Measurements from ENCODE around the gene PKDREJ.
A peak's percentile ranks its signal among the peaks of the same experiment; 100 is the strongest.
"Not testable (repeated sequence)": the region's sequence is repeated elsewhere in the genome, so short reads cannot be mapped to it uniquely, and the experiment has no call there.

Gene PKDREJ

GRCh38 chr22:46264520-46264919 lies 1.4 kb upstream of the PKDREJ start:
- DNase-seq (ENCODE audit: low spot score), result not testable (repeated sequence)

- DNase-seq (ENCODE audit: low spot score), result no peak
Observed at GRCh38 chr22:46262449-46263215, 511 bp downstream of the PKDREJ start.

GRCh38 chr22:46260038-46260437 lies 3.1 kb downstream of the PKDREJ start:
- no peak for DNase-seq (ENCODE audit: low spot score)

GRCh38 chr22:46259374-46259773 lies 3.8 kb downstream of the PKDREJ start:
- DNase-seq (ENCODE audit: low spot score), result no peak

- DNase-seq (ENCODE audit: low spot score), result no peak
Observed at GRCh38 chr22:46256358-46256958, 6.7 kb downstream of the PKDREJ start.

- no peak for DNase-seq (ENCODE audit: low spot score)
Observed at GRCh38 chr22:46251816-46252380, 11.2 kb downstream of the PKDREJ start.

GRCh38 chr22:46251266-46251665 lies 11.9 kb downstream of the PKDREJ start:
- no peak for DNase-seq (ENCODE audit: low spot score)

- DNase-seq (ENCODE audit: low spot score), result no peak
Observed at GRCh38 chr22:46250783-46251125, 12.4 kb downstream of the PKDREJ start.

GRCh38 chr22:46250035-46250782 lies 12.9 kb downstream of the PKDREJ start, which contains the start of gene CDPF1:
Gene CDPF1 (minus strand): TSS chr22:46250293. CDS start chr22:46248284, 2,009 bp downstream.
- peak; percentile 90 for DNase-seq (ENCODE audit: low spot score)

- DNase-seq (ENCODE audit: low spot score), result no peak
Observed at GRCh38 chr22:46247443-46247975, 15.6 kb downstream of the PKDREJ start.

- DNase-seq (ENCODE audit: low spot score), result no peak
Observed at GRCh38 chr22:46246178-46246577, 17.0 kb downstream of the PKDREJ start.

GRCh38 chr22:46245511-46245910 lies 17.6 kb downstream of the PKDREJ start:
- no peak for DNase-seq (ENCODE audit: low spot score)

- no peak for DNase-seq (ENCODE audit: low spot score)
Observed at GRCh38 chr22:46244771-46245170, 18.4 kb downstream of the PKDREJ start.

- no peak for DNase-seq (ENCODE audit: low spot score)
Observed at GRCh38 chr22:46242076-46242475, 21.1 kb downstream of the PKDREJ start.

- no peak for DNase-seq (ENCODE audit: low spot score)
Observed at GRCh38 chr22:46241396-46242007, 21.6 kb downstream of the PKDREJ start.

GRCh38 chr22:46240907-46241306 lies 22.2 kb downstream of the PKDREJ start:
- DNase-seq (ENCODE audit: low spot score), result no peak

GRCh38 chr22:46240506-46240905 lies 22.6 kb downstream of the PKDREJ start:
- no peak for DNase-seq (ENCODE audit: low spot score)

- DNase-seq (ENCODE audit: low spot score), result no peak
Observed at GRCh38 chr22:46240073-46240472, 23.1 kb downstream of the PKDREJ start.

GRCh38 chr22:46239261-46240048 lies 23.7 kb downstream of the PKDREJ start:
- DNase-seq (ENCODE audit: low spot score), result no peak

GRCh38 chr22:46238541-46238940 lies 24.6 kb downstream of the PKDREJ start:
- no peak for DNase-seq (ENCODE audit: low spot score)

GRCh38 chr22:46237453-46238124 lies 25.6 kb downstream of the PKDREJ start:
- DNase-seq (ENCODE audit: low spot score), result no peak

Data from HuH-7.5 (cell line).